Left ventricle myocardium inferior (tissue), 1 donor: ENCODE results near the gene ARHGEF10L. TPM values are rescaled to one million over a fixed set of nuclear protein-coding genes. Genes with fewer than 3 reads are reported as not detected.

ENCODE experiments used
- DNase-seq: peaks from one replicate; pipeline ENCODE4 v3.0.0-alpha.2; 2020
- H3K27ac ChIP-seq: fragments of 200-600 bp; replicated peaks from 2 replicates; pipeline ENCODE4 v1.8.0; 2021
- H3K27me3 ChIP-seq: fragments of 200-600 bp; 2 replicates; pipeline ENCODE4 v1.8.0; 2021; ENCODE audit warnings: low read depth
- H3K36me3 ChIP-seq: fragments of 200-600 bp; 2 replicates; pipeline ENCODE4 v1.8.0; 2021
- H3K4me1 ChIP-seq: fragments of 200-600 bp; 2 replicates; pipeline ENCODE4 v1.8.0; 2021
- H3K4me3 ChIP-seq: fragments of 200-600 bp; 2 replicates; pipeline ENCODE4 v1.8.0; 2021; ENCODE audit warnings: mild to moderate bottlenecking, moderate library complexity
- H3K9me3 ChIP-seq: fragments of 200-600 bp; replicated peaks from 2 replicates; pipeline ENCODE4 v1.8.0; 2021
- CTCF ChIP-seq: fragments of 200-600 bp; IDR thresholded peaks from 2 replicates; pipeline ENCODE4 v1.8.0; 2021; ENCODE audit warnings: antibody characterized with exemption, mild to moderate bottlenecking, borderline replicate concordance
- intact Hi-C: fragments of 100-400 bp; cut with micrococcal nuclease; formaldehyde crosslinking; loops from one replicate; pipeline ENCODE4 v1.11.0; 2022
- total RNA-seq: library from RNA; stranded (reverse); fragmentation: NEBNext Ultra II Directional; extraction: Animal tissue kit (Norgen Biotek cat#: 25700); gene quantifications from one replicate; pipeline ENCODE4 v1.2.1, GENCODE V29; 2021
- donor health status: DM: no; HTN: yes; CAD: no; lungs with severe emphysema.

ARHGEF10L gene
- total RNA-seq, 1 donor from 2014 or later: 59.1 TPM

GRCh38 chr1:17635276-17635675 lies 95.8 kb downstream of the ARHGEF10L start:
- TF ChIP-seq CTCF: no peak
- intact Hi-C loops: no loop called here
- H3K36me3 ChIP-seq: peaks cover 89% of the 10 kb centered on the region

GRCh38 chr1:17635811-17636210 lies 96.3 kb downstream of the ARHGEF10L start:
- no peak for TF ChIP-seq CTCF
- Histone ChIP-seq H3K4me3 (no peak overlapping the region), H3K9me3 (no peaks in the 10 kb centered on the region), H3K4me1 (peaks cover 11% of the 10 kb centered on the region), H3K36me3 (peaks cover 94% of the 10 kb centered on the region), H3K27me3 (no peaks in the 10 kb centered on the region), H3K27ac (no peak overlapping the region)
- intact Hi-C loops: no loop called here
- DNase-seq: peak; percentile 43

More at GRCh38 chr1:17635276-17635675, 95.8 kb downstream of the ARHGEF10L start:
- Histone ChIP-seq H3K9me3 (no peaks in the 10 kb centered on the region), H3K4me3 (no peak overlapping the region), H3K4me1 (peaks cover 16% of the 10 kb centered on the region), H3K27ac (peak overlapping the region; percentile 23), H3K27me3 (no peaks in the 10 kb centered on the region)
- DNase-seq: no peak

- TF ChIP-seq CTCF: no peak
- H3K27ac ChIP-seq: no peak overlapping the region
Measured at GRCh38 chr1:17636612-17637011, 97.1 kb downstream of the ARHGEF10L start.

GRCh38 chr1:17637055-17637454 lies 97.6 kb downstream of the ARHGEF10L start:
- H3K9me3 ChIP-seq: no peaks in the 10 kb centered on the region
- no peak for TF ChIP-seq CTCF
- H3K36me3 ChIP-seq: peaks cover 98% of the 10 kb centered on the region
- intact Hi-C loops: no loop called here
- no peak for DNase-seq
- H3K27ac ChIP-seq: no peak overlapping the region
- no peaks in the 10 kb centered on the region for H3K27me3 ChIP-seq
- H3K4me3 ChIP-seq: no peak overlapping the region
- H3K4me1 ChIP-seq: peaks cover 6% of the 10 kb centered on the region

More at GRCh38 chr1:17636612-17637011, 97.1 kb downstream of the ARHGEF10L start:
- Histone ChIP-seq H3K4me3 (no peak overlapping the region), H3K4me1 (peaks cover 4% of the 10 kb centered on the region), H3K9me3 (no peaks in the 10 kb centered on the region), H3K27me3 (no peaks in the 10 kb centered on the region), H3K36me3 (peaks cover 98% of the 10 kb centered on the region)
- no peak for DNase-seq
- intact Hi-C loops: no loop called here

- DNase-seq: no peak
- Histone ChIP-seq H3K36me3 (peaks cover 84% of the 10 kb centered on the region), H3K4me1 (peaks cover 12% of the 10 kb centered on the region), H3K27me3 (no peaks in the 10 kb centered on the region), H3K9me3 (no peaks in the 10 kb centered on the region), H3K27ac (no peak overlapping the region), H3K4me3 (no peak overlapping the region)
- TF ChIP-seq CTCF: no peak
- intact Hi-C loops: no loop called here
Measured at GRCh38 chr1:17639703-17640340, 100.3 kb downstream of the ARHGEF10L start.
